ENCODE measurements around the gene FGGY. TPM values are rescaled to one million over a fixed set of nuclear protein-coding genes. Genes with fewer than 3 reads are reported as not detected.

FGGY gene
- total and polyA plus RNA-seq, 2 donors (not counting 3 experiments of a cell fraction or from before 2014, with no cell fraction given): 5.6 to 6.4 TPM

- dilution Hi-C loops (cut with MboI; ENCODE audit: extremely low pct_ligation_motif_present, low sequenced_read_pairs) (no loop called here), intact Hi-C loops (cut with micrococcal nuclease) (loop anchor here (2.0 kb wide), 3 partner anchors 45 to 979 kb away; no protein-coding TSS in a partner anchor)
- H3K27me3 ChIP-seq (ENCODE audit: control insufficient read depth in 2 of 2, insufficient read depth in 2 of 2, low read length in 2 of 2): no peaks in the 10 kb centered on the region
- no peak overlapping the region for H3K4me3 ChIP-seq (replicated peaks in 1 of 3; ENCODE audit: insufficient read depth in 1 of 3, low read depth in 1 of 3, low read length in 3 of 3)
- no peak for TF ChIP-seq MYC (IDR thresholded peaks at IDR 0.05; ENCODE audit: low read depth, low read length)
- peak; percentile 39 for TF ChIP-seq FOS (IDR thresholded peaks at IDR 0.05; ENCODE audit: borderline replicate concordance, insufficient read depth, low read length)
- H3K9me3 ChIP-seq (replicated peaks; ENCODE audit: control insufficient read depth, insufficient read depth, low read length): no peaks in the 10 kb centered on the region
- FAIRE-seq (peak; percentile 8), DNase-seq (ENCODE audit: low read depth, low spot score) (no peak)
- H4K20me1 ChIP-seq (replicated peaks; ENCODE audit: control insufficient read depth, extremely low read depth, insufficient read depth, low read length): no peaks in the 10 kb centered on the region
- no peak overlapping the region for H3K9ac ChIP-seq (replicated peaks; ENCODE audit: extremely low read depth, insufficient read depth, low read length)
- H3K9me1 ChIP-seq (replicated peaks; ENCODE audit: control insufficient read depth, extremely low read depth, insufficient read depth, low read length): no peaks in the 10 kb centered on the region
- POLR2A ChIA-PET: interaction anchor here (1.0 kb wide), 1 partner anchor 968 kb away, joined by 3 read pairs; the partner anchor contains the start of gene JUN
- no peak overlapping the region for H2AFZ ChIP-seq (ENCODE audit: low read depth, low read length)
- H3K36me3 ChIP-seq (ENCODE audit: control insufficient read depth in 2 of 2, extremely low read depth in 1 of 2, insufficient read depth in 2 of 2, low read length in 2 of 2): no peaks in the 10 kb centered on the region
- H3K79me2 ChIP-seq (ENCODE audit: control insufficient read depth, insufficient read depth, low read length): no peaks in the 10 kb centered on the region
- no peak overlapping the region for H3K4me2 ChIP-seq (ENCODE audit: insufficient read depth, low read length)
- no peak overlapping the region for H3K27ac ChIP-seq (ENCODE audit: insufficient read depth, low read depth, low read length)
- peaks cover 30% of the 10 kb centered on the region for H3K4me1 ChIP-seq (ENCODE audit: control insufficient read depth, extremely low read depth, insufficient read depth, low read length)
- CTCF ChIA-PET: interaction anchor here (1.3 to 4.1 kb wide), 4 partner anchors 7 to 53 kb away, joined by 3 to 17 read pairs (median 11); no protein-coding TSS in a partner anchor
- no TSS peak for BruUV-seq (replicated peaks)
Observed at GRCh38 chr1:59751801-59752200, 454.9 kb downstream of the FGGY start.

- H3K9me3 ChIP-seq (replicated peaks; ENCODE audit: control insufficient read depth, insufficient read depth, low read length): no peaks in the 10 kb centered on the region
- H3K4me2 ChIP-seq (ENCODE audit: insufficient read depth, low read length): no peak overlapping the region
- H3K36me3 ChIP-seq (ENCODE audit: control insufficient read depth in 2 of 2, extremely low read depth in 1 of 2, insufficient read depth in 2 of 2, low read length in 2 of 2): no peaks in the 10 kb centered on the region
- no peaks in the 10 kb centered on the region for H3K79me2 ChIP-seq (ENCODE audit: control insufficient read depth, insufficient read depth, low read length)
- no peak for TF ChIP-seq GATA2 (IDR thresholded peaks at IDR 0.05; ENCODE audit: insufficient read depth, insufficient read length, low read depth, low read length)
- no peak for TF ChIP-seq MAX (IDR thresholded peaks at IDR 0.05; ENCODE audit: insufficient read depth, insufficient read length)
- H3K4me1 ChIP-seq (ENCODE audit: control insufficient read depth, extremely low read depth, insufficient read depth, low read length): peaks cover 30% of the 10 kb centered on the region
- H3K9me1 ChIP-seq (replicated peaks; ENCODE audit: control insufficient read depth, extremely low read depth, insufficient read depth, low read length): no peaks in the 10 kb centered on the region
- no peak for FAIRE-seq
- DNase-seq (ENCODE audit: low read depth, low spot score): no peak
- intact Hi-C loops (cut with micrococcal nuclease): no loop called here
- H2AFZ ChIP-seq (ENCODE audit: low read depth, low read length): no peak overlapping the region
- no peaks in the 10 kb centered on the region for H3K27me3 ChIP-seq (ENCODE audit: control insufficient read depth in 2 of 2, insufficient read depth in 2 of 2, low read length in 2 of 2)
- no TSS peak for BruUV-seq (replicated peaks)
- no peak overlapping the region for H3K27ac ChIP-seq (ENCODE audit: insufficient read depth, low read depth, low read length)
- H3K9ac ChIP-seq (replicated peaks; ENCODE audit: extremely low read depth, insufficient read depth, low read length): no peak overlapping the region
- ChIA-PET CTCF (interaction anchor here (1.3 to 4.1 kb wide), 3 partner anchors 9 to 54 kb away, joined by 3 to 15 read pairs (median 7); no protein-coding TSS in a partner anchor), POLR2A (no interaction called here)
- dilution Hi-C loops (cut with MboI; ENCODE audit: extremely low pct_ligation_motif_present, low sequenced_read_pairs): no loop called here
- H4K20me1 ChIP-seq (replicated peaks; ENCODE audit: control insufficient read depth, extremely low read depth, insufficient read depth, low read length): no peaks in the 10 kb centered on the region
- no peak overlapping the region for H3K4me3 ChIP-seq (replicated peaks in 1 of 3; ENCODE audit: insufficient read depth in 1 of 3, low read depth in 1 of 3, low read length in 3 of 3)
Observed at GRCh38 chr1:59752556-59753414, 455.9 kb downstream of the FGGY start.

Measured in endothelial cell of umbilical vein (primary cell).